Brain microvascular endothelial cell (primary cell): ENCODE results near the gene VSIG10L.

Experiments used
- DNase-seq: peaks from one replicate; pipeline ENCODE4 v3.0.0-alpha.2; 2020
- H3K27ac ChIP-seq: fragments of 250-450 bp; sonication (Bioruptor Pico); 2 replicates; pipeline ENCODE4 v1.5.1; 2020; ENCODE audit warnings: mild to moderate bottlenecking, moderate library complexity
- H3K27me3 ChIP-seq: fragments of 250-450 bp; sonication (Bioruptor Pico); replicated peaks from 2 replicates; pipeline ENCODE4 v1.5.1; 2020; ENCODE audit warnings: mild to moderate bottlenecking
- H3K36me3 ChIP-seq: fragments of 250-450 bp; sonication (Bioruptor Pico); replicated peaks from 2 replicates; pipeline ENCODE4 v1.5.1; 2020; ENCODE audit warnings: mild to moderate bottlenecking
- H3K4me3 ChIP-seq: 2 replicates; pipeline ENCODE4 v1.5.1; 2011; ENCODE audit warnings: low read depth, mild to moderate bottlenecking, control low read depth, low read length, moderate library complexity
- in situ Hi-C: cut with HindIII; loops from 2 replicates; pipeline ENCODE4 v1.10.0; 2017; ENCODE audit warnings: low sequenced_read_pairs, low pct_ligation_motif_present
- TF ChIP-seq, protein P1 (sequence below): IDR thresholded peaks from 2 replicates; pipeline ENCODE4 v1.5.1; 2011; ENCODE audit warnings: low read depth, mild to moderate bottlenecking, moderate library complexity, low read length, control low read depth, inconsistent platforms; ENCODE audit errors: missing control alignments

VSIG10L gene

DNA sequence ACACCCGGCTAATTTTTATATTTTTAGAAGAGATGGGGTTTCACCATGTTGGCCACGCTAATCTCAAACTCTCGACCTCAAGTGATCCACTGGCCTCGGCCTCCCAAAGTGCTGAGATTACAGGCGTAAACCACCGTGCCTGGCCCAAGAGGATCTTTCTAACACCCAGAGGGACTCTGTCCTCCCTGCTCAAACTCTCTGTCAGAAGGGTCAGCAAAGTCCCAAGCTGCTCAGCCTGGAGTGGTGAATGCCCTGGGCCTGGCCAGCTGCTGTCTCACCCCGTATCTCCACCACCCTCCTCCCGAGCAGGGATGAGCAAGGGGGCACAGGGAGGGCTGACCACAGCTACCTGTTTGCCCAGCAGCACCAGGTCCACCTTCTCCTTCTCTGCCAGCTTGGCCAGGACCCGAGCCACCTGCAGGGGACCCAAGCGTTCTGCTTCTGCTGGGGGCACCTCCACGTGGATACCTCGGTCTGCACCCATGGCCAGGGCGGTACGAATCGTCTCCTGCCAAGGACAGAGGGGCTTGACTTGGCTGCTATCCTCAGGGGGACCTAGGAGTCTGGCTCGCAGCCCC, 10.9 kb upstream of the VSIG10L start:
- in situ Hi-C loops = no loop called here
- TF ChIP-seq, protein P1, sequence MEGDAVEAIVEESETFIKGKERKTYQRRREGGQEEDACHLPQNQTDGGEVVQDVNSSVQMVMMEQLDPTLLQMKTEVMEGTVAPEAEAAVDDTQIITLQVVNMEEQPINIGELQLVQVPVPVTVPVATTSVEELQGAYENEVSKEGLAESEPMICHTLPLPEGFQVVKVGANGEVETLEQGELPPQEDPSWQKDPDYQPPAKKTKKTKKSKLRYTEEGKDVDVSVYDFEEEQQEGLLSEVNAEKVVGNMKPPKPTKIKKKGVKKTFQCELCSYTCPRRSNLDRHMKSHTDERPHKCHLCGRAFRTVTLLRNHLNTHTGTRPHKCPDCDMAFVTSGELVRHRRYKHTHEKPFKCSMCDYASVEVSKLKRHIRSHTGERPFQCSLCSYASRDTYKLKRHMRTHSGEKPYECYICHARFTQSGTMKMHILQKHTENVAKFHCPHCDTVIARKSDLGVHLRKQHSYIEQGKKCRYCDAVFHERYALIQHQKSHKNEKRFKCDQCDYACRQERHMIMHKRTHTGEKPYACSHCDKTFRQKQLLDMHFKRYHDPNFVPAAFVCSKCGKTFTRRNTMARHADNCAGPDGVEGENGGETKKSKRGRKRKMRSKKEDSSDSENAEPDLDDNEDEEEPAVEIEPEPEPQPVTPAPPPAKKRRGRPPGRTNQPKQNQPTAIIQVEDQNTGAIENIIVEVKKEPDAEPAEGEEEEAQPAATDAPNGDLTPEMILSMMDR = no peak
- H3K36me3 ChIP-seq = peaks cover 6% of the 10 kb centered on the region
- no peak overlapping the region for H3K27ac ChIP-seq
- no peak overlapping the region for H3K4me3 ChIP-seq
- no peaks in the 10 kb centered on the region for H3K27me3 ChIP-seq
- DNase-seq = no peak

DNA sequence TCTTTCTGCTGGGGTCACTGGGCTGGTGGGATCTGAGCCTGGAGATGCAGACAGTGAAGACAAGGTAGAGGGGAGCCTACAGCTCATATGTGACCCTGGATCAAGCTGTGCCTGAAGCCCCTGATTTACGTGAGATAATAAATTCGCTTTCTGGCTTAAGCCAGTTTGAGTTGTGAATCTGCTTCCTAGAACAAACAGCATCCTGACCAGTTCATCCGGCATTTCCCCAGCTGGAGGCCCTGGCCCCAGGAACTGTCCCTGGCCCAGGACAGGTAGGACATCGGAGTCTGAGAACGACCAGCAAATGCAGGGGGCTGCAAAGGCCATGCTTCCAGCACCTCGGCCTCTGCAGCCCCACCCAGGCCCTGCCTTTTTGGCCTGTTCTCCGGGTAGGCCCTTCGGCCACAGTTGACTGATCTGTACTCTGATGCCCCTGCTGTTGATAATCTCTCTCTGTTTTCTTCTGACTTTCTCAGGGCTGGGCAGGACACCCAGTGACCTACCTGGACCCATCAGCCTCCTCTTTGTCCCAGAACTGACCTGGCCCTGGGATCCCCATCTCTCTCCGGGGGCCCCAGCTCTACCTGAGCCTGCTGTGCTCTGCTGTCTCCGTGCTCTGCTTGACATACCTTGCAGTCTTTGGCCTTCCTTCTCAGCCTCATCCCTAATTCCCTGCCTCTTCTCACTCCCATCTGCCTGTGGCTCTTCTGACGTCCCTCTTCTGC, 9.5 kb upstream of the VSIG10L start:
- Histone ChIP-seq H3K4me3 (no peak overlapping the region), H3K27ac (no peak overlapping the region), H3K27me3 (no peaks in the 10 kb centered on the region), H3K36me3 (peaks cover 6% of the 10 kb centered on the region)
- no peak for DNase-seq
- in situ Hi-C loops = no loop called here
- TF ChIP-seq, protein P1 = no peak

DNA sequence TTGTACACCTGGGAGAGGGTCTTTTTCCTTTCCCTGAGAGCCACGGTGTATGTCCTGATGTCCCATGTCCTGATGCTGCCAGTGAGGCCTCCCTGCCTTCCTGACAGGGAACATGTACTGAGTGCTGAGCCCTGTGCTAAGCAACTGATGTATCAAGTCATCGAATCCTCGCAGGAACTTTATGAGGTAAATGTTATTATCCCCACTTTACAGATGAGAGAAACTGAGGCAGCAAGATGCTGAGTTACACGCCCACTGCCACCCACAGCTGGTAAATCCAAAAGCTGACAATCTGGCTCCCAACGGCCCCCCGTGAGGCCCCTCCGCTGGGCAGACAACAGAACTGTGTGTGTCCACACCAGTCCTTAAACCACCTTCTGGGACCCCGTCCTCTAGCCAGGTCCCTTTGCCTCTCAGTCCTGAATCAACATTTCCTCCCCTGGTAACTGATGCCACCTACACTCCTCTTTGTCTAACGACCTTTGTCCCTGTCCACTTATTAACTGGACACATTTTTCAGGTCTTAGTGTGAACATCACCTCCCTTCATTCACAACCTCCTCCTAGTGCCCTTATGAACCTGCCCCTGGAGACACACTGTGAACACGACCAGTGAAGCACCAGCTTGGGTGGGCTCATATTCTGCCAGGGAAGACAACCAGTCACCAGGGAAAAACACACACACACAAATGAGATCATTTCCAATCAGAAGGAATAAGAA, 5.4 kb upstream of the VSIG10L start:
- TF ChIP-seq, protein P1 = no peak
- H3K36me3 ChIP-seq = peaks cover 6% of the 10 kb centered on the region

DNA sequence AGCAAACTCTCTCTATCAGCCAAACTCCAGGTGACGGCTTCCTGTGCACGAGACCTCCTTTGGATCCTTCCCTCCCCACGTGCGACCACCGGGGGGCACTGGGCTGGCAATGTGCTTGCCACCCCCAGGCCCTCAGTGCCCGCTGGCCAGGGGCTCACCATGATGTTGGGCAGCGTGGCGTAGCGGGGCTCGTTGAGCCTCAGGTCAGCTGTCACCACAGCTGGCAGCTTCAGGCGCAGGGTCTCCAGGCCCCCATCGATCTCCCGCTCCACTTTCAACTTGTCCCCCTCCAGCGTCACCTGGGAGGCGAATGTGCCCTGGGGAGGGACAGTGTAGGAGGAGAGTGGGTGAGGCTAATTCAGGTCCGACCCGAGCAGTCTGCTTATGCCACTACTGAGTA, 4.8 kb upstream of the VSIG10L start:
- in situ Hi-C loops = no loop called here
- DNase-seq = no peak
- peaks cover 6% of the 10 kb centered on the region for H3K36me3 ChIP-seq
- no peaks in the 10 kb centered on the region for H3K27me3 ChIP-seq
- TF ChIP-seq, protein P1 = peak; percentile 13
- H3K27ac ChIP-seq = no peak overlapping the region
- H3K4me3 ChIP-seq = no peak overlapping the region

More for the DNA sequence above, 5.4 kb upstream of the VSIG10L start:
- Histone ChIP-seq H3K27ac (no peak overlapping the region), H3K4me3 (no peak overlapping the region), H3K27me3 (no peaks in the 10 kb centered on the region)
- in situ Hi-C loops = no loop called here
- no peak for DNase-seq

DNA sequence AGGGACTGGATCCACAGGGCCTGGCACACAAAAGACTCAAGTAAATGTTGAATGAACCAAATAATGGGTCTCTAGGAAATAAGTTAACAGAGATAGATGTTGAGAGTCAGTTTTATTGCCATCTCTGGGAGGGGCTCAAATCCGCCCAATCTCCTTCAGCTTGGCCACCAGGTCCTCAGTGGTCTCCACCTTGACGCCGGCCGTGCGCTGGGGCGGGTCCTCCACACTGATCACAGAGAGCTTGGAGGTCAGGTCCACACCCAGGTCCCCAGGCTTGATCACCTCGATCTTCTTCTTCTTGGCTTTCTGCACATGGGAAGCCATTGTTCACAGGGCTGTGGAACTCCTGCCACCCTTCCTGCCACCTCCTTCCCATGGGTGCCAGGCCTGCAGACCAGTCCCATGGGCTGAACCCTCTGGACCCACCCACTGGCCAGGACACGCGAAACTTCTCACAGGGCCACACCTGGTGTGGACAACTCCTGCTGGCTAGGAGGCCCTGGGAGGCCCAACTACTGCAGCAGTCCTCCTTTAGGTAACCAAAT, 3.2 kb upstream of the VSIG10L start:
- H3K27ac ChIP-seq = no peak overlapping the region
- H3K4me3 ChIP-seq = no peak overlapping the region
- in situ Hi-C loops = no loop called here
- TF ChIP-seq, protein P1 = no peak
- no peak for DNase-seq
- no peaks in the 10 kb centered on the region for H3K27me3 ChIP-seq
- H3K36me3 ChIP-seq = no peaks in the 10 kb centered on the region
